ENCODE measurements around the gene KLHL5. TPM values are rescaled to one million over a fixed set of nuclear protein-coding genes. Genes with fewer than 3 reads are reported as not detected.

The KLHL5 gene
- total RNA-seq, result 60.4 and 62.7 TPM in 2 replicates

- no peak for TF ChIP-seq CTCF (conservative IDR thresholded peaks at IDR 0.05; ENCODE audit: low read depth, low read length)
- no peak for DNase-seq (ENCODE audit: low read depth)
- H3K4me3 ChIP-seq (ENCODE audit: low read depth, low read length), result no peak within 1 kb of the TSS
Measured at GRCh38 chr4:39062094-39062769, at the start of gene KLHL5. TSS of gene KLHL5 (plus strand) at chr4:39062232. CDS start at chr4:39062653, 421 bp downstream.

GRCh38 chr4:39014028-39014427 lies 48.0 kb upstream of the KLHL5 start:
- no peak for TF ChIP-seq CTCF (conservative IDR thresholded peaks at IDR 0.05; ENCODE audit: low read depth, low read length)
- DNase-seq (ENCODE audit: low read depth), result no peak
- no peak overlapping the region for H3K4me3 ChIP-seq (ENCODE audit: low read depth, low read length)

GRCh38 chr4:39020130-39020529 lies 41.9 kb upstream of the KLHL5 start:
- H3K4me3 ChIP-seq (ENCODE audit: low read depth, low read length), result no peak overlapping the region
- no peak for TF ChIP-seq CTCF (conservative IDR thresholded peaks at IDR 0.05; ENCODE audit: low read depth, low read length)
- DNase-seq (ENCODE audit: low read depth), result no peak

GRCh38 chr4:39021631-39022030 lies 40.4 kb upstream of the KLHL5 start:
- no peak for DNase-seq (ENCODE audit: low read depth)
- TF ChIP-seq CTCF (conservative IDR thresholded peaks at IDR 0.05; ENCODE audit: low read depth, low read length), result no peak

GRCh38 chr4:39022241-39022640 lies 39.8 kb upstream of the KLHL5 start:
- no peak for DNase-seq (ENCODE audit: low read depth)
- TF ChIP-seq CTCF (conservative IDR thresholded peaks at IDR 0.05; ENCODE audit: low read depth, low read length), result no peak
- no peak overlapping the region for H3K4me3 ChIP-seq (ENCODE audit: low read depth, low read length)

More at GRCh38 chr4:39021631-39022030, 40.4 kb upstream of the KLHL5 start:
- H3K4me3 ChIP-seq (ENCODE audit: low read depth, low read length), result no peak overlapping the region

GRCh38 chr4:39023059-39023458 lies 39.0 kb upstream of the KLHL5 start:
- no peak for TF ChIP-seq CTCF (conservative IDR thresholded peaks at IDR 0.05; ENCODE audit: low read depth, low read length)
- H3K4me3 ChIP-seq (ENCODE audit: low read depth, low read length), result no peak overlapping the region
- DNase-seq (ENCODE audit: low read depth), result no peak

- no peak overlapping the region for H3K4me3 ChIP-seq (ENCODE audit: low read depth, low read length)
- TF ChIP-seq CTCF (conservative IDR thresholded peaks at IDR 0.05; ENCODE audit: low read depth, low read length), result no peak
- DNase-seq (ENCODE audit: low read depth), result no peak
Measured at GRCh38 chr4:39024311-39024865, 37.6 kb upstream of the KLHL5 start.
